ENCODE data around the gene LRATD1.

- TF ChIP-seq POLR2AphosphoS5 (IDR thresholded peaks at IDR 0.05; ENCODE audit: insufficient read depth, low read depth, low read length) = no peak
- TF ChIP-seq CTCF (IDR thresholded peaks at IDR 0.05; ENCODE audit: extremely low read depth in 1 of 2, insufficient read depth in 1 of 2, low read depth in 1 of 2, low read length in 2 of 2) = no peak
- TF ChIP-seq POLR2A (IDR thresholded peaks at IDR 0.05; ENCODE audit: low read depth, low read length) = no peak
- TF ChIP-seq EZH2 (IDR thresholded peaks at IDR 0.05; ENCODE audit: borderline replicate concordance, low read depth, low read length, severe bottlenecking) = no peak
- TF ChIP-seq JUN (IDR thresholded peaks at IDR 0.05; ENCODE audit: borderline replicate concordance, insufficient read depth, insufficient read length, low read depth) = no peak
- no peak for TF ChIP-seq MYC (IDR thresholded peaks at IDR 0.05; ENCODE audit: low read depth, low read length)
These were observed 24.3 kb upstream of the LRATD1 start for GRCh38 chr2:14608245-14608644.

Data from endothelial cell of umbilical vein (primary cell).